Spinal cord (tissue), 10 donors: ENCODE measurements around the gene CDON. TPM values are rescaled to one million over a fixed set of nuclear protein-coding genes. Genes with fewer than 3 reads are reported as not detected.

Source experiments
- DNase-seq, 6 donors: peaks; one replicate each; pipeline versions ENCODE4 v3.0.0 to v3.0.0-alpha.2; 2013 to 2015; ENCODE audit warnings: low spot score in 6 of 6, low read depth in 4 of 6
- H3K27ac ChIP-seq: one replicate; pipeline ENCODE4 v1.5.1; 2013; ENCODE audit warnings: low read depth, low read length, control low read depth
- H3K27me3 ChIP-seq: one replicate; pipeline ENCODE4 v1.6.1; 2013; ENCODE audit warnings: low read length; ENCODE audit not compliant: control insufficient read depth, insufficient read depth
- H3K36me3 ChIP-seq: one replicate; pipeline ENCODE4 v1.6.1; 2013; ENCODE audit warnings: low read length; ENCODE audit not compliant: control insufficient read depth, insufficient read depth
- H3K4me1 ChIP-seq: one replicate; pipeline ENCODE4 v1.6.1; 2013; ENCODE audit warnings: low read length; ENCODE audit not compliant: control insufficient read depth, insufficient read depth
- H3K4me3 ChIP-seq: one replicate; pipeline ENCODE4 v1.5.1; 2013; ENCODE audit warnings: low read depth, low read length, control low read depth
- H3K9me3 ChIP-seq: one replicate; pipeline ENCODE4 v1.6.1; 2013; ENCODE audit warnings: low read length; ENCODE audit not compliant: control insufficient read depth, insufficient read depth
- WGBS: methylation state at CpG from one replicate; pipeline ENCODE4 v1.1.5; 2013; ENCODE audit warnings: missing lambda C conversion rate; ENCODE audit not compliant: insufficient coverage; 5-methylcytosine and 5-hydroxymethylcytosine counted together
- polyA plus RNA-seq, 2 donors: library from polyadenylated mRNA; unstranded; fragments of 120-200 nt; gene quantifications; one replicate each; pipeline ENCODE4 v1.2.1, GENCODE V29; 2013; ENCODE audit not compliant: insufficient read length in 2 of 2
- total RNA-seq, 2 donors: library from RNA; depleted of rRNA in 1 of 2; stranded (reverse); fragments of 120-200 nt in 1 of 2; fragments of >200 nt in 1 of 2; gene quantifications; one replicate each; pipeline versions ENCODE4 v1.2.3 to v1.2.4, GENCODE V29; 2013 to 2014
- donor health status: healthy.

The CDON gene
- total and polyA plus RNA-seq, 4 donors: 7.4 to 34.7 (median 21.4) TPM

DNA sequence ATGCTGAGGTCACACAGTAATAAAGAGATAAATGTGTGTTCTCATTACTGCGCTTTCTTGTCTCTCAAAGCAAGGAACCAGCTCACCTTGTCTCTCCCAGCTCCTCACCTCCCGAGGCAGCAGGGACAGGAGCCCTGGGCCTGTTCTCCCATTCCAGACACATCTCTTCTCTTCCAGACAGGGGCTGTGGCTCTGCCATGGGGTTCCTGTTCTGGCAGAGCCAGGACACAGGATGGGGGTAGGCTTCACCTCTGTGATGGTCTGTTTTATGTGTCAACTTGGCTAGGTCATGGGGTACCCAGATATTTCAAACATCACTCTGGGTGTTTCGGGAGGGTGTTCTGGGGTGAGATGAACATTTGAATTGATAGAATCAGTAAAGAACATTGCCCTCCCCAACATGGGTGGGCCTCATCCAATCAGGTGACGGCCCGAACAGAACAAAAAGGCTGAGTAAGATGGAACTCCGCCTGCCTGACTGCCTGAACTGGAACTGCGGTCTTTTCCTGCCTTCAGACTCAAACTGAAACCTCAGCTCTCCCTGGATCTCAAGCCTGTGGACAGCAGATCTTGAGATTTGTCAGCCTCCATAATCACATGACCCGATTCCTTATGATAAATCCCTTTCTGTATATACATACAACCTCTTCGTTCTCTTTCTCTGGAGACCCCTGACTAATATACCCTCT lies 118.9 kb downstream of the CDON start:
- Histone ChIP-seq H3K4me3 (no peak overlapping the region), H3K9me3 (no peaks in the 10 kb centered on the region), H3K27ac (no peak overlapping the region), H3K27me3 (peaks cover 6% of the 10 kb centered on the region), H3K36me3 (peaks cover 11% of the 10 kb centered on the region), H3K4me1 (peaks cover 17% of the 10 kb centered on the region)
- WGBS: 81% methylated on average over 6 of the region's 9 CpGs
- DNase-seq: no peak

DNA sequence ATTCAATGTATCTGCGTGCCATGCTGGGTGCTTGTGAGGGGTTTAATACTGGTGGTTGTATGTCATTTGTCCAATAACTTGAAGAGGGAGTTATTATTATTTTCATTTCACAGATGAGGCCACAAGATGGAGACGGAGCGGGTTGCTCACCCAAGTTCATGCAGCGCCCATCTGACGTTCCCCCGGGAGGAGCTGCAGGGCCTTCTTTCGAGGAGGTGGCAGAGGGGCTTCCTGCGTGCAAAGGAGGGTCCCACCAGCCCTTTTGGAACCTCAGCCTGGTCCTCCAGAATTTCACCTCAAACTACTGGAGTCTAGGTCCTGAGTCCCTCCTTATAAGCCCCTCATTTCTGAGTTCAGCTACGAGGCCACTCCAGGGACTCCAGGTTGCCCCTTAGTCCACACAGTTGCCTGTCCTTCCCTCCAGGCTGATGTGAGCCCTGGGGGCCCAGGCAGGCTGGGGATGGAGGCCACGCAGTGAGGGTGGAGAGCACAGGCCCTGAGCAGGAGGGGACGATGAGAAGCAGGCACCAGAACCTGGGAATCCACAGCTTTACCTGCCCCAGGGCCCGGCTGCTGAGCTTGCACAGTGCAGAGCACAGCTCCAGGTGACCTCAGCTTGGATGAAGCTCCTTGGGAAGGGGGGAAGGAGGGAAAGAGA lies 119.8 kb downstream of the CDON start:
- H3K4me3 ChIP-seq: no peak overlapping the region
- peaks cover 6% of the 10 kb centered on the region for H3K27me3 ChIP-seq
- H3K36me3 ChIP-seq: peaks cover 5% of the 10 kb centered on the region
- no peaks in the 10 kb centered on the region for H3K9me3 ChIP-seq
- 85% methylated on average over 11 of the region's 12 CpGs for whole genome bisulfite sequencing
- H3K4me1 ChIP-seq: peaks cover 17% of the 10 kb centered on the region
- no peak overlapping the region for H3K27ac ChIP-seq
- no peak for DNase-seq

DNA sequence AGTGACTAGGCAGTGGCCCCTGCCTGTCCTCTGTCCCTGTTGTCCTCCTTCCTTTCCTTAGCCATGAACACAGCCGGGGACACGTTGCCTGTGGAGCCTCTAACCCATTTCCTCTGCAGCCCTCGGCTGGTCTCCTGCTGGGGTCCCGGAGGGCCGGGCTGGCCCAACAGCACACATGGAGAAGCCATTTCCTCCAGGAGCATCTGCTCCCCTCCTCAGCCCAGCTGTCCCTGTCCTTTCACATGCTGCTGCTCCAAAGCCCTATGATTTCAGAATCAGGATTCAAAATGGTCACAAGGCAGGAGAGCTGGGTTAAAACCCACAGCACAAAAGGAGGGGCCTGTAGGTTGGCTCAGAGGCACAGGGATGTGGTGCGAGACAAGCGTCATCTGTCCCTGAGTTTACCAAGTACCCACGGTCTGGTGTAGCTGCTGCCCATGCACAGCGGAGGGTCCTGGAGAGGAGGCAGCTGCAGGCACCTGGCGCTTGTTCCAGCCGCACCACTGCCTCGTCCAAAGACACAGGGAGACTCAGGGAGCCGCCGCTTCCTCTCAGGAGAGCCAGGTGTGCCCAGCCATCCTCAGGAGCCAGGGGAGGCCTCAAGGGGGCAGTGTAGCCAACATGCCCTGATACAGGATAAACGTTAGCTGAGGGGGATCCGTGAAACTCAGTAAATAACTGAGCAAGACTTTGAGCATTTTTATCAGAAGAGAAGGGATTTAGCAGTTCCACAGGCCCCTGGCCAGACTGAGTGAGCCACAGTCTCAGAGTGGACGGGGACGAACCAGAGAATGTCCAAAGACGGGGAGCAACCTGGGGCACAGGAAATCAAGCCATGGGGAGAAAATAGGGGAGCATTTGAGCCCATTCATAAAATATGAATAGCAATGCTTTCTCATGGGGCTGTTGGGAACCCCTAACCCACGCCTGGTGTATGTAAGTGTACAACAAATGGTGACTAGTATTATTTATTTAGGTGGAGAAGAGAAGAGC lies 120.8 kb downstream of the CDON start:
- peak in 2 of 6 donors; percentile 47 to 60 for DNase-seq
- WGBS: 19% methylated on average over 18 of the region's 20 CpGs
- no peaks in the 10 kb centered on the region for H3K9me3 ChIP-seq
- H3K4me1 ChIP-seq: peaks cover 17% of the 10 kb centered on the region
- H3K27me3 ChIP-seq: peaks cover 6% of the 10 kb centered on the region
- H3K4me3 ChIP-seq: no peak overlapping the region
- H3K27ac ChIP-seq: no peak overlapping the region
- no peaks in the 10 kb centered on the region for H3K36me3 ChIP-seq

DNA sequence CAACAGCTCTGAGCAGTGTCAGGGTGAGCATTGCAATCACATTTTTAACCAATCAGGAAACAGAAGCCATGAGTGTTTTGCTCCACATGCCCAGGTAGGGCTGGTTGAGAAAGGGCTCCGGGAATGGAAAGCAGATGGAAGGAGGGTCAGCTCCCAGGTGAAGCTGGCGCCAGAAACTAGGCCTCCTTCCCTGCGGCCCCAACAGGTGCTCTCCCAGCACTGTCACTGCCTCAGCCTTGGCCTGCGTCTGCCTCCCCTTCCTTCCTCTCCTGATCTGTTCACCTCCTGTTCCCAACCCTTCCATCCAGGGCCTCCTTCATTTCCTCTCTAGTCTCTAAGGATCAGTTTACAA lies 121.4 kb downstream of the CDON start:
- WGBS: 67% methylated on average over 4 of the region's 4 CpGs
- H3K27ac ChIP-seq: no peak overlapping the region
- DNase-seq: no peak

DNA sequence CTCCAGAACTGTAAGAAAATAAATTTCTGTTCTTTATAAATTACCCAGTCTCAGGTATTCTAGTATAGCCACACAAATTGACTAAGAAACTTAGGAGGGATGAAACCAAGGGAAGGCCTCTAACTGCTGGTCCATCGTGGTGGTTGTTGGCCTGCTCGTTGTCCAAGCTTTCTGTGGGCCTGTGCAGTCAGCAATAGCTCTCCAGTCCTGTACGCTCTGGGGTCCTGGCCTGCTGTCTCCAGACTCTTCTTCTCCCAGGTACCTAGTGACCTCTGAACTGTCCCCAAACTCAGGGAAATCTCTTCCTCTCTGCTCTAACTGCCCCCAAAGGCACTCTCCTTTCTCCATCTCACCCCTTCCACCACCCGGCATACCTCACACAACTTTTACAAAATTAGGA lies 122.5 kb downstream of the CDON start:
- peaks cover 17% of the 10 kb centered on the region for H3K4me1 ChIP-seq
- 98% methylated on average over 3 of the region's 4 CpGs for WGBS
- no peaks in the 10 kb centered on the region for H3K36me3 ChIP-seq
- no peak for DNase-seq
- H3K27ac ChIP-seq: no peak overlapping the region
- H3K27me3 ChIP-seq: peaks cover 6% of the 10 kb centered on the region
- no peaks in the 10 kb centered on the region for H3K9me3 ChIP-seq
- no peak overlapping the region for H3K4me3 ChIP-seq

More for the DNA sequence above, 121.4 kb downstream of the CDON start:
- Histone ChIP-seq H3K4me1 (peaks cover 17% of the 10 kb centered on the region), H3K27me3 (peaks cover 6% of the 10 kb centered on the region), H3K4me3 (no peak overlapping the region), H3K36me3 (no peaks in the 10 kb centered on the region), H3K9me3 (no peaks in the 10 kb centered on the region)

DNA sequence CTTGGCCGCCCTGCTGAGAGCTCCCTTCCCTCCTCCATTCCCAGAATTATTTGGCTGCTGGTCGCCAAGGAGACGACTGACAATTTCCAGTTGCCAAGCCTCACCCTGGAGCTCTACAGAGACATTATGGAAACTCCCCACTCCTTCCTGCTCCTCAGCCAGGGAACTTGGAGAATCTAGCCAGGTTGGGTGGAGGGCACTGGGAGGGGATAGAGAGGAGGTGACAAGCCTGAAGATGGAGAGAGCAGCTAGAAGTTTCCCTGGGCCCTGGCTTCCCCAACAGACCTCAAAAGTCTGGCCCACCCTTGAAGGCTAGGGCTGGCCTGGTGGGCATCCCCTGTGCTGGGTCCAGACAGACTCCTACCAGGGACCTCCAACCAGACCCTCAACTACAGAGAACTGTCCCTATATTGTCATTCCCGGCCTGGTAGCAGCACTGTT lies 123.6 kb downstream of the CDON start:
- Histone ChIP-seq H3K36me3 (no peaks in the 10 kb centered on the region), H3K27ac (no peak overlapping the region), H3K4me3 (no peak overlapping the region), H3K27me3 (peaks cover 6% of the 10 kb centered on the region), H3K9me3 (no peaks in the 10 kb centered on the region), H3K4me1 (peaks cover 17% of the 10 kb centered on the region)
- peak in 1 of 6 donors; percentile 59 for DNase-seq
- no CpG with 5 or more reads among the region's 4 CpGs for WGBS

DNA sequence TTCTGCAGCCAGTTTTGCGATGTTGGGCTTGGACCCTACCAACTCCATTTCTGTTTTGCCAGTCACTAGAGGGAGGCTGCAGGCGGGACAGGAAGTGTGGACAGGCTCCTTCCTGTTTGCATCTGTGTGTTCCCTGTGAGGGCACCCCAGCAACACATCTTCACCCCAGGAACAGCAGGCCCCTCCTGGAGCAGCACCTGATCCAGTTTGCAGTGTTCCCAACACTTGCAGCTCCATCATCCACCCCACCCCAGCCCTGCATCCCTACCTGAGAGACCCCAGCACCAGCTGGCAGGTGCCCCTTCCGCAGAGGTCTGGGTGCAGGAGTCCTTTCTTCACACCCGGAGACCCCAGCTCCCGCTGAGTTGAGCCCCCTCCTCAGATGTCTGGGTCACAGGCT lies 124.2 kb downstream of the CDON start:
- Histone ChIP-seq H3K4me1 (peaks cover 17% of the 10 kb centered on the region), H3K27me3 (peaks cover 6% of the 10 kb centered on the region), H3K4me3 (no peak overlapping the region), H3K36me3 (no peaks in the 10 kb centered on the region), H3K9me3 (no peaks in the 10 kb centered on the region), H3K27ac (no peak overlapping the region)
- WGBS: 95% methylated on average over 5 of the region's 5 CpGs
- no peak for DNase-seq

DNA sequence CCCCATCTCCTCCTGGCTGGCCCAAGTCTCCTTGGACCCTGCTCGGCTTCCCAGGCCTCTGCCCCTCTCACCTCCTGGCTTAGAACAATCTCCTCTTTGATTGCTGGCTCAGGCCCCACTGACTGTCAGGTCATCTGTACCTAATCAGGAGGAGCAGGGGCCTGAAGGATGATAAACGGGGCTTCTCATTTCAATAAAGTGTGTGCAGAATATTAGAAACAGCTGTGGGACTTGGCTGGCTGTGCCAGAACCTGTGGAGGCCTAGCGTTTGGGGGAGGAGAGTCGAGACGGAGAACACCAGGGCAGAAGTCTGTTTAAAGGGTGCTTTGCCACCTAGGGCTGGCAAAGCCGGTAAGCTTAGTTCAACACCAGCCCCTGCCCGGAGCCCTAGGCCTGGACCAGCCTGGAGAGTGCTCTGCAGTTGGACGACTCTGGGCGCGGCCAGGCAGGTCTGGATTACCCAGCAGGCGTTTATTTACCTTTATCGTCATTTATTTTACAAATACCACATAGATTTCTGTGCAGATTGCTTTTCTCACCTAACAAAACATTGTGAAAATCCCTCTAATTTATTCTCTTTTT lies 127.0 kb downstream of the CDON start:
- H3K4me3 ChIP-seq: no peak overlapping the region
- H3K9me3 ChIP-seq: no peaks in the 10 kb centered on the region
- H3K27ac ChIP-seq: peak overlapping the region; percentile 30
- H3K4me1 ChIP-seq: peaks cover 6% of the 10 kb centered on the region
- H3K27me3 ChIP-seq: no peaks in the 10 kb centered on the region
- H3K36me3 ChIP-seq: no peaks in the 10 kb centered on the region
- DNase-seq: peak in 1 of 6 donors; percentile 35
- WGBS: 71% methylated on average over 12 of the region's 12 CpGs

DNA sequence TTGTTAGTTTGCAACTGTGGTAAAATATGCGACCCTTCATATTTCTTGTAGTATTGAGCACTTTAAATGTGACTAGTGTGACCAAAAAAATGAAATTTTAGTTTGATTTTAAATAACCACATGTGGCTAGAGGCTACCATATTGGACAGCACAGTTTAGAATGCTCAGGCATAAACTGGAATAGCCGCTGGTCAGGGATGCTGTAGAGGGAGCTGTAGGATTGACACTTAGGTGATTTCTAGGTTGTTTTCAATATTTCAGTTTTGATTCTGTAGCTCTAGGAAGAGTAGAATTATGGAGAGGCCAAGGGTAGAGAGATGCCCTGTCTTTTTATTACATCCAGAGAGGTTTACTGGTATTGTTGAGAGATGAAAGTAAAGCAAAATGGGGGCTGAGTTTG lies 127.6 kb downstream of the CDON start:
- no peak for DNase-seq
- no peaks in the 10 kb centered on the region for H3K36me3 ChIP-seq
- no peaks in the 10 kb centered on the region for H3K27me3 ChIP-seq
- no peak overlapping the region for H3K4me3 ChIP-seq
- no peaks in the 10 kb centered on the region for H3K9me3 ChIP-seq
- 100% methylated on average over 2 of the region's 2 CpGs for WGBS
- no peak overlapping the region for H3K27ac ChIP-seq
- H3K4me1 ChIP-seq: peaks cover 6% of the 10 kb centered on the region
